Lung (tissue), 12 donors: ENCODE data around the gene EML1. TPM values are rescaled to one million over a fixed set of nuclear protein-coding genes. Genes with fewer than 3 reads are reported as not detected.

Experiments
- ATAC-seq: fragments of 200-7000 bp; cut with Tn5 transposase; one replicate; pipeline ENCODE4 v1.9.1; 2020; ENCODE audit warnings: moderate number of reproducible peaks; ENCODE audit not compliant: insufficient read depth, low FRiP score
- DNase-seq, 3 donors: peaks; one replicate each; pipeline ENCODE4 v3.0.0-alpha.2; 2013 to 2017
- H3K27ac ChIP-seq, 2 donors: one replicate each; pipeline ENCODE4 v1.5.1; 2013; ENCODE audit warnings: mild to moderate bottlenecking in 2 of 2, moderate library complexity in 2 of 2, control low read depth in 1 of 2, inconsistent platforms in 1 of 2, low read depth in 1 of 2, low read length in 1 of 2
- H3K27me3 ChIP-seq, 3 donors: one replicate each; pipeline ENCODE4 v1.5.1; 2013; ENCODE audit warnings: low read length in 2 of 3; ENCODE audit not compliant: control insufficient read depth in 3 of 3, insufficient read depth in 3 of 3
- H3K36me3 ChIP-seq, 4 donors: one replicate each; pipeline ENCODE4 v1.5.1; 2013; ENCODE audit warnings: low read length in 4 of 4, mild to moderate bottlenecking in 1 of 4, moderate library complexity in 1 of 4; ENCODE audit not compliant: control insufficient read depth in 4 of 4, insufficient read depth in 4 of 4
- H3K4me1 ChIP-seq, 5 donors: one replicate each; pipeline ENCODE4 v1.5.1; 2013; ENCODE audit warnings: low read length in 5 of 5, mild to moderate bottlenecking in 2 of 5, moderate library complexity in 1 of 5; ENCODE audit not compliant: control insufficient read depth in 5 of 5, insufficient read depth in 5 of 5
- H3K4me3 ChIP-seq: one replicate; pipeline ENCODE4 v1.5.1; 2013; ENCODE audit warnings: mild to moderate bottlenecking, control low read depth, moderate library complexity
- H3K9ac ChIP-seq, 2 donors: one replicate each; pipeline ENCODE4 v1.5.1; 2013; ENCODE audit warnings: low read length in 2 of 2, control low read depth in 1 of 2; ENCODE audit not compliant: insufficient read depth in 1 of 2
- H3K9me3 ChIP-seq, 4 donors: one replicate each; pipeline ENCODE4 v1.5.1; 2013; ENCODE audit warnings: low read length in 3 of 4, mild to moderate bottlenecking in 1 of 4, moderate library complexity in 1 of 4; ENCODE audit not compliant: control insufficient read depth in 4 of 4, insufficient read depth in 3 of 4
- WGBS, 2 donors: extraction: QIAGEN DNeasy Blood & Tissue Kit; methylation state at CpG; one replicate each; pipeline ENCODE4 v1.1.7; 2013; 5-methylcytosine and 5-hydroxymethylcytosine counted together
- polyA plus RNA-seq, 2 donors: library from polyadenylated mRNA; stranded (reverse); fragments of 200-250 nt; gene quantifications; one replicate each; pipeline ENCODE4 v1.2.1, GENCODE V29; 2013
- total RNA-seq, 2 donors: library from RNA; depleted of rRNA in 1 of 2; stranded (reverse); fragments of >200 nt in 1 of 2; gene quantifications; one replicate each; pipeline ENCODE4 v1.2.1, GENCODE V29; 2014 to 2021
- TF ChIP-seq, protein P1 (sequence below): IDR thresholded peaks from 2 replicates; pipeline ENCODE4 v1.5.1; 2012; ENCODE audit warnings: mild to moderate bottlenecking; ENCODE audit errors: control extremely low read depth, extremely low read depth
- donor health status: control.
- donor health status: control.
- donor health status: Bipolar disorder and iron deficiency.
- donor health status: healthy.
- donor health status: DM: yes; HTN: yes; CAD: no.

Gene EML1
- total and polyA plus RNA-seq, 4 donors = 6.7 to 88.0 (median 22.8) TPM

DNA sequence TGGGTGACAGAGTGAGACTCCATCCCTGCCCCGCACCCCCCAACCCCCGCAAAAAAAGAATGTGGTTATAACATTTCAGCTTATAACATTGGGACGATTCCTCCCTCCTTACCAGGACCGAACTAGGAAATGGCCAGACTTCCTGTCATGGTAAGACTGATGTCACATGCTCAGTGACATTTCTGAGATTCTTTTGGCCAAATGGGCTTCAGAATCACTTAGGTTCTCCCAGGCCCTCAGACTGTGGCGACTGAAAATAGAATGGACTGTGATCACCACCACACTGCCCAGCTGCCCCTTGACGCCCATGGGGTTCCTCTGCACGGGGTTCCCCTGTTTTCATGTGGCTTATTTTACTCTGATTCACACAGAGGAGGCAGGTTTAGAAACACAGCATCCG, 157.0 kb downstream of the EML1 start:
- no peak overlapping the region for H3K9ac ChIP-seq
- no peak overlapping the region for H3K4me3 ChIP-seq
- TF ChIP-seq, protein P1, sequence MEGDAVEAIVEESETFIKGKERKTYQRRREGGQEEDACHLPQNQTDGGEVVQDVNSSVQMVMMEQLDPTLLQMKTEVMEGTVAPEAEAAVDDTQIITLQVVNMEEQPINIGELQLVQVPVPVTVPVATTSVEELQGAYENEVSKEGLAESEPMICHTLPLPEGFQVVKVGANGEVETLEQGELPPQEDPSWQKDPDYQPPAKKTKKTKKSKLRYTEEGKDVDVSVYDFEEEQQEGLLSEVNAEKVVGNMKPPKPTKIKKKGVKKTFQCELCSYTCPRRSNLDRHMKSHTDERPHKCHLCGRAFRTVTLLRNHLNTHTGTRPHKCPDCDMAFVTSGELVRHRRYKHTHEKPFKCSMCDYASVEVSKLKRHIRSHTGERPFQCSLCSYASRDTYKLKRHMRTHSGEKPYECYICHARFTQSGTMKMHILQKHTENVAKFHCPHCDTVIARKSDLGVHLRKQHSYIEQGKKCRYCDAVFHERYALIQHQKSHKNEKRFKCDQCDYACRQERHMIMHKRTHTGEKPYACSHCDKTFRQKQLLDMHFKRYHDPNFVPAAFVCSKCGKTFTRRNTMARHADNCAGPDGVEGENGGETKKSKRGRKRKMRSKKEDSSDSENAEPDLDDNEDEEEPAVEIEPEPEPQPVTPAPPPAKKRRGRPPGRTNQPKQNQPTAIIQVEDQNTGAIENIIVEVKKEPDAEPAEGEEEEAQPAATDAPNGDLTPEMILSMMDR = no peak
- H3K27me3 ChIP-seq = no peaks in the 10 kb centered on the region
- ATAC-seq (no peak), DNase-seq (no peak)
- peaks cover 0 to 19% (median 2%) of the 10 kb centered on the region in 5 donors for H3K4me1 ChIP-seq
- 65 to 85% methylated on average over 8 of the region's 8 CpGs for whole genome bisulfite sequencing, 2 donors
- H3K27ac ChIP-seq = no peak overlapping the region
- H3K36me3 ChIP-seq = no peaks in the 10 kb centered on the region
- peaks cover 0 to 1% (median 0%) of the 10 kb centered on the region in 4 donors for H3K9me3 ChIP-seq

DNA sequence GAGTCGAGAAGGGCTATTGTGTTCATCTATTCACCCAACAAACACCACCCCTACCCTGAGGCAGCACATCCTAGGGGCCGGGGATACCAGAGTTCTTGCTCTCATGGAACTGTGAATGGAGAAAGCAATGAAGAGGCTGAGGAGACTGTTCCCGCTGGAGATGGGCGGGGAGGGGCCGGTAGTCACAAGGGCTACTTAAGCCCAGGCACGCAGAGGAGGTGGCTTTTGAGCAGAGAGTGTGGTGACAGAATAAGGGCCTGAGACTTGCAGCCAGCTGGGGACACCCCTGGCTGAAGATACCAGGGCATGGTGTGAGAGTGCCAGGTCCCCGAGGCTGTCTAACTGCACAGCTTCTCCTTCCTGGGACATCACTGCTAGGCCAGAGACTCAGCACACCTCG, 157.9 kb downstream of the EML1 start:
- H3K4me3 ChIP-seq = no peak overlapping the region
- DNase-seq = no peak
- H3K27ac ChIP-seq = no peak overlapping the region
- TF ChIP-seq, protein P1 = no peak
- H3K4me1 ChIP-seq = peaks cover 0 to 19% (median 2%) of the 10 kb centered on the region in 5 donors
- H3K27me3 ChIP-seq = no peaks in the 10 kb centered on the region
- H3K36me3 ChIP-seq = no peaks in the 10 kb centered on the region
- H3K9me3 ChIP-seq = peaks cover 0 to 1% (median 0%) of the 10 kb centered on the region in 4 donors
- no peak for ATAC-seq
- WGBS, 2 donors = 66 to 77% methylated on average over 8 of the region's 8 CpGs
- no peak overlapping the region for H3K9ac ChIP-seq

DNA sequence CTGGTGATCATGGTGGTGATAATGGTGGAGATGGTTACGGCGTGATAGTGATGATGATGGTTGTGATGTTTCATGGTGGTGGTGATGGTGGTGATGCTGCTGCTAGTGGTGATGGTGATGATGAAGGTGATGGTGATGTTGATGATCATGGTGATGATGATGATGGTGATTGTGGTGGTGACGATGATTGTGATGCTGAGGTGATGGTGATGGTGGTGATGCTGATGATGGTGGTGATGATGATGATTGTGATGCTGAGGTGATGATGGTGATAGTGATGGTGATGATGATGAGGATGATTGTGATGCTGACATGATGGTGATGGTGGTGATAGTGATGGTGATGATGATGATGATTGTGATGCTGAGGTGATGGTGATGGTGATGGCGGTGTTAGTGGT, 158.8 kb downstream of the EML1 start:
- TF ChIP-seq, protein P1 = no peak
- WGBS, 2 donors = 96 to 97% methylated on average over 4 of the region's 4 CpGs
- H3K36me3 ChIP-seq = no peaks in the 10 kb centered on the region
- no peaks in the 10 kb centered on the region for H3K27me3 ChIP-seq
- H3K4me1 ChIP-seq = peaks cover 0 to 17% (median 0%) of the 10 kb centered on the region in 5 donors
- ATAC-seq (no peak), DNase-seq (no peak)
- no peak overlapping the region for H3K9ac ChIP-seq
- peaks cover 0 to 1% (median 0%) of the 10 kb centered on the region in 4 donors for H3K9me3 ChIP-seq
- no peak overlapping the region for H3K27ac ChIP-seq
- H3K4me3 ChIP-seq = no peak overlapping the region

DNA sequence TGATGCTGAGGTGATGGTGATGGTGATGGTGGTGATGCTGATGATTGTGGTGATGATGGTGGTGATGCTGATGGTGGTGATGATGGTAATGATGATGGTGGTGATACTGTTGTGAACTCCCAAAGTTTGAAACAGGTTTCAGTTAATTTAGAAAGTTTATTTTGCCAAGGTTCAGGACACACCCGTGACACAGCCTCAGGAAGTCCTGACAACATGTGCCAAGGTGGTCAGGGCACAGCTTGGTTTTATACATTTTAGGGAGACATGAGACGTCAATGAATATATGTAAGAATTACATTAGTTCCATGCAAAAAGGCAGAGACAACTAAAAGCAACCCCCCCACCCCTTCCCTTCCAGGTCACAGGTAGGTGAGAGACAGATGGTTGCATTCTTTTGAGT, 159.2 kb downstream of the EML1 start:
- no peak overlapping the region for H3K27ac ChIP-seq
- H3K9me3 ChIP-seq = peaks cover 0 to 1% (median 0%) of the 10 kb centered on the region in 4 donors
- peaks cover 0 to 15% (median 0%) of the 10 kb centered on the region in 5 donors for H3K4me1 ChIP-seq
- no peak overlapping the region for H3K9ac ChIP-seq
- ATAC-seq = no peak
- WGBS, 2 donors = 37 to 45% methylated on average over 2 of the region's 2 CpGs
- no peaks in the 10 kb centered on the region for H3K27me3 ChIP-seq
- no peak for DNase-seq
- no peaks in the 10 kb centered on the region for H3K36me3 ChIP-seq
- H3K4me3 ChIP-seq = no peak overlapping the region
- TF ChIP-seq, protein P1 = no peak
